Tongue (tissue), 3 donors: ENCODE data around the gene RTEL1. TPM values are rescaled to one million over a fixed set of nuclear protein-coding genes. Genes with fewer than 3 reads are reported as not detected.

Experiments used
- DNase-seq: peaks from one replicate; pipeline ENCODE4 v3.0.0-alpha.2; 2015
- small RNA-seq: library from RNA; depleted of rRNA; stranded (forward); fragments of <200 nt; gene quantifications from one replicate; pipeline ENCODE3, GENCODE V24; 2014; ENCODE audit warnings: low replicate concordance
- total RNA-seq: library from RNA; depleted of rRNA; stranded (reverse); fragments of >200 nt; gene quantifications from one replicate; pipeline ENCODE4 v1.2.3, GENCODE V29; 2014

Gene RTEL1
- total RNA-seq, 1 donor from 2014 or later = 9.2 TPM

DNA sequence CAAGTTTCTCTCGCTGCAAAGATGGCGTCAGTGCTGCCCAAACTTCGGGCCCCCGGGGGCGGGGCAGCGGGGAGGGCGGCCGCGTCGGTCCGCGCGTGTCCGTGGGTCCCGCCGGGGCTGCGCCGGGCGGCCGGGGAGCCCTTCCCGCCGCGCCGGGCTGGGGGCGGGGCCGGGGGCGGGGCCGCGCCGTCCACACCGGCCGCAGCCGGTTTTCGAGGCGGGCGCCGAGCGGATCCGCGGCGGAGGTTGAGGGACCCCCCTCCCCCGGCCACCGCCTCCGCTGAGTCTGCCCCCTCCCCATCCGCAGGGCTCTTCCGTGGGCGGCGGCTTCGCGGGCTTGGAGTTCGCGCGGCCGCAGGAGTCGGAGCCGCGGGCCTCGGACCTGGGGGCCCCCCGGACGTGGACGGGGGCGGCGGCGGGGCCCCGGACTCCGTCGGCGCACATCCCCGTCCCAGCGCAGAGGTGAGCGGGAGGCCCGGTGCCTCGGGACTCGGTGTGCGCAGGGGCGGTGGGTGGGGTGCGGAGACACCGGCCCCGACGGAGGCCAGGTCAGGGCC is 82.0 kb downstream of the RTEL1 start:
- peak; percentile 69 for DNase-seq

DNA sequence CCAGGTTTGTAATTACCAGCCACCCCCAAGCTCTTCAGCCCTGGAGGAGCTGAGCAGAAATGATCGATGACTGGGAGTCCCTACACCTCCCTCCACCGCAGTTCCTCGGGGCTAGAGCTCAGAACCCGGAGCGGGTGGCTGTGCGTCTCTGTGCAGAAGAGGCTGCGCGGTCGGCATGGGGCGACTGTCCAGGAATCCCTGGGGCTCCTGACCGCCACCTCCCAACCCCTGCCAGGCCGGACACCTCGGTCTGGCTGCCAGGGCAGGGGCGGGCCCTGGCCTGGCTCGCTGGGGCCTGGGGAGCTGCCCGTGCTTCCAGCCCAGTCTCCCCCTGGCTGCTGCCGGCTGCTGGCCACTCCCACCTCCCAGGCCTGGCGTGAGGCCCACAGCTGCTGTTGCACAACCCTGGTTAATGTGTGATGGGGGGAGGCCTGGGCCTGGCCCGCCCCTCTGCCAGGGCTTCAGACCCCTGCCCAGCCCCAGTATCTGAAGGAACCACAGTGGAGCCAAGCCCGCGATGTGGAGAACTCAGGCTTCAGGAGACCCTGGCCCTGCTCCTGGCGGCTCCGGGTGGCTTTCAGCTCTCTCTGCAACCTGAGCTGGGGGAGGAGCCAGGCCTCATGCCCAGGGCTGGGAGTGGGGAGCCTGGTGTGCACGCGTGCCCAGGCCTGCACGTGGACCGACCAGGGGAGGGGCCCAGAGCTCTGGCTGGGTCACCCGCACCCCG is 82.7 kb downstream of the RTEL1 start:
- peak; percentile 96 for DNase-seq

DNA sequence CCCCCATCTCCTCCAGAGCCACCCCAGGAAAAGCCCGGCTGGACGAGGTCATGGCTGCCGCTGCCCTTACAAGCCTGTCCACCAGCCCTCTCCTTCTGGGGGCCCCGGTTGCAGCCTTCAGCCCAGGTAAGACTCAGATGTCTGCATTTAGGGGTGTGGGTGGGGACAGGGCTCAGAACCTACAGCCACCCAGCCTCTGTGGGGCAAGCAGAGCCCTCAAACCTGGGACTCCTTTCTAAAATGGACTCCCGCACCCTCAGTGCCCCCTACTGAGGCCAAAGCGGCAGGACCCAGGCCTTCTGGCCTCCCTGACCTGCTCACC is 83.2 kb downstream of the RTEL1 start:
- no peak for DNase-seq

DNA sequence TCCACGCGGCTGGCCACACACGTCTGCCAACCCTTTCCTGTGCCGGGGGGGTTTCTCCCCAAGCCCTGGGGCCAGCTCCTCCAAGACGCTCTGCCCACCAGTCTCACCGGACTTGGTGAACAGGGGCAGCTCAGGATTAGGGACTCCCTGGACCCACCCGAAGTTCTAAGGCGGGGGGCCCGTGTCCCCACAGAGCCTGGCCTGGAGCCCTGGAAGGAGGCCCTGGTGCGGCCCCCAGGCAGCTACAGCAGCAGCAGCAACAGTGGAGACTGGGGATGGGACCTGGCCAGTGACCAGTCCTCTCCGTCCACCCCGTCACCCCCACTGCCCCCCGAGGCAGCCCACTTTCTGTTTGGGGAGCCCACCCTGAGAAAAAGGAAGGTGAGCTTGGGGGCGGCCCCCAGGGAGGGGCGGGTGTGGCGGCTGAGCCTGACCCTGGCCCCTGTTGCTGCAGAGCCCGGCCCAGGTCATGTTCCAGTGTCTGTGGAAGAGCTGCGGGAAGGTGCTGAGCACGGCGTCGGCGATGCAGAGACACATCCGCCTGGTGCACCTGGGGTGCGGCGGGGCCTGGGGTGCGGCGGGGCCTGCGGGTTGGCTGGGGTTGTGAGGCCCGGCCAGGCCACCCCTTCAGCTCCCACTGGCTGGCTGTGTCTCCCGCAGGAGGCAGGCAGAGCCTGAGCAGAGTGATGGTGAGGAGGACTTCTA is 83.7 kb downstream of the RTEL1 start:
- DNase-seq = no peak

DNA sequence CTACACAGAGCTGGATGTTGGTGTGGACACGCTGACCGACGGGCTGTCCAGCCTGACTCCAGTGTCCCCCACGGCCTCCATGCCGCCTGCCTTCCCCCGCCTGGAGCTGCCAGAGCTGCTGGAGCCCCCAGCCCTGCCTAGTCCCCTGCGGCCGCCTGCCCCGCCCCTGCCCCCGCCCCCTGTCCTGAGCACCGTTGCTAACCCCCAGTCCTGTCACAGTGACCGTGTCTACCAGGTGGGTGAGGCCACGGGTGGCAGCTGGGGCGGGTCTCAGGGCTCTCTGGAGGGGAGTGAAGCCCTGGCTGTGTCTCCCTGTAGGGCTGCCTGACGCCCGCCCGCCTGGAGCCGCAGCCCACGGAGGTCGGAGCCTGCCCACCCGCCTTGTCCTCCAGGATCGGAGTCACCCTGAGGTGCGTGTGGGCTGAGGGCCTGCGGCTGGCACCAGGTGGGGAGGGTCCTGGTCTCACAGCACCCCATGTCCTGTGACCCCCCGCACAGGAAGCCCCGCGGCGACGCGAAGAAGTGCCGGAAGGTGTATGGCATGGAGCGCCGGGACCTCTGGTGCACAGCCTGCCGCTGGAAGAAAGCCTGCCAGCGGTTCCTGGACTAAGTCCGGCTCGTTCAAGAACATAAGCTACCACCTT is 84.4 kb downstream of the RTEL1 start:
- DNase-seq = no peak

DNA sequence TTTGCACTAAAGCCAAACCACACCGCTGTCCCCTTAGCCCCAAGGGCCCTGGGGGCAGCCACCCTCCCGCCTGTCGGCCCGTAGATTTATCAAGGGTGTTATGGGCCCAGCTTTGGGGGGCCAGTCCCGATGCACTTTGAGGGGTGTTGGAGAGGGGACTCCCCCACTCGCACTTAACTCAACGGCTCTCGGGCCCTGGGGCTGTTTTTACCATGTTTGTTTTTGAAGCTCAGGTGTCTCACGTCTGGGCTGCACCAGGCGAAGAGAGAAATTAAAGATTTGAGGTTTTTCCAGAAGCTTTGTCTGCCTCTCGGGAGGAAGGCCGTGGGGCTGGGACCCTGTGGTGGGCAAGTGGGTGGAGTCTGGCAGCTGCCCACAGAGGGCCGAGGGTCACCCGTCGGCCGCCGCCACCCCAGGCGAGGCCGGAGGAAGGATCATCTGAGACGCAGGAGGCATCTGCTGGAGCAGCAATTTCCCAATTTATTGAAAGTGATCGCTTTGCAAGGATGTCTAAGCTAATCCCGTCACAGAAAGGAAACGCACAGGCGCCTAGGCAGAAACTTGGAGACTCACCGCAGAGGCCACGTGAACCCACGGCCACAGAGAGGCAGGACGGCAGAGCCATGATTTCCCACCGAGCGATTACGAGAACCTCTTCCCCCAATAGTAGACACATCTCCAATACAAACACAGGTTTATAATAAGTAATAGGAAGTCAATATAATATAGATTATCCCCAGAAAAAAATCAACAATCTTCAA is 85.3 kb downstream of the RTEL1 start:
- DNase-seq = no peak

DNA sequence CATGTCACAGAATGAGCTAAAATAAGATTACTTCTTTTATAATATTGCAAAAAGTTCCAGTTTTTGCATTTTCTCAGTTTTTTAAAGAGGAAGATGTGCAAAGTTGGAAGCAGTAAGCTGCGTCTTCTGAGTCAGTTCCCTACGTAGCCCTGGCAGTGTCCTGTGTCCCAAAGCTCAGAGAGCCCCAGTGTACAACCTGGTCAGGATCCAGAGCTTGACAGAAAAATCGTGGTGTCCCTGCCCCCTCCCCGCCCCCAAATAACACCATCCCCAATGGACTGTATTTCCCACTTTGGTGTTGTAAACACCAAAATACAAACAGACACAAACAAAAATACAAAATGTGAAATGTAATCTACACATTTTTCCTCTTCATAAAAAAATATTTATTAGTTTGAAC is 86.0 kb downstream of the RTEL1 start:
- DNase-seq = no peak

DNA sequence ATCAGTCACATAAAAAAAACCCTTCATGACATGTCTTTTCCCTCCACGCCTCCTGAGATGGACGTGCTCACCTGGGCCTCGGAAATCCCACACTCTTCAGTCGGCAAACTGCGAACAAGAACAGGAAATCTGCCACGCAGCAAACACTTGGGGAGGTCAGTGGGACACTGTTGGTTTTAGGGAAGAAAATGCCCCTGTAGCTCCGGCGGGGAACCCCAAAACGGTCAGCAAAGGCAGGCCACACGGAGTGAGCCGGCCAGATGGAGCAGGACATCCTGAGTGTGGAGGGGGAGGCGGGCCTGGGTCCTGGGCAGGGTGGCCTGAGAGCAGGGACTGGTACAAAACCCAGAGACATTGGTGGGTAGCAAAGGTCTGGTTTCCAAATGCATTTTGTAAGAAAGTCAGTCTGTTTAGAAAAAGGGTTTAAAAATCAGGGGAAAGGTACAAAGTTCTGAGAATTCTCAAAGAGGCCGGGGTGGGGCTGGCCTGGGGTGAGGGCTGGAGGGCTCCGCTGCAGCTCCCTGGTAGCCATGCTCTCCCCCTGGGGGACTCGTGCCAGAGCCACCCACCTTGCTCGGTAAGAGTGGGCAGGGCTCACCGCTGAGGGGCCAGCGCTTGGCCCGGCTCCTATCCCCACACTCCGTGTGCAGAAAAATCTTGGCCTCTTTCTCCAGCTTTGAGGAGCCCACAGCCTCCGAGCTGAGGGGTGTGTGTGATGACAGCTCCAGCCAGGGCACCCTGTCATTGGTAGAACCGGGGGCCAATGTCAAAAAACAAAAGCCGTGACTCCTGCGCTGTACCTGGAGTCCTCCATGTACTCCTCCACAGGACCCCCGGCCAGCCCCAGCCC is 86.7 kb downstream of the RTEL1 start:
- DNase-seq = no peak

DNA sequence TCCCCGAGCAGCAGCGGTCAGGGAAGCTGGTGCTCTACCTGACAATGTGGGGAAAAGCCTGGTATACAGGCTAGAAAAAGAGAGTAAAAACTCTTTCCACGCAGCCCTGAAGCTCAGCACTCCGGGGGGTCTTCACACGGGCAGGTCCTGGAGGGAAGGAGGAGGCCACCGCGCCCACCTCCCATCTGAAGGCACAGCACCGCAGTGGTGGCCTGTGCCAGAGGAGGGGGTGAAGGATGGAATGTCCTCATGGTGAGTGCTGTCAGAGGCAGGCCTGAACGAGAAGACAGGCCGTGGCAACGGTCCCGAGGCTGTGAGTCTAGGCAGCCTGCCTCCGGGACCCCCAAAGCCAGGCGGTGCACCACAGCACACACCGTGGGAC is 87.3 kb downstream of the RTEL1 start:
- no peak for DNase-seq

Small RNA genes within 50 kb of the gene (small RNA-seq; reads per million reads assigned to genes)
- gene LIME1 (not detected), gene TNFRSF6B (not detected)

Other genes starting within 250 kb of the RTEL1 start
- gene KCNQ2, start 185.7 kb upstream of the RTEL1 start, total RNA-seq = 2.6 TPM
- gene EEF1A2, start 159.2 kb upstream of the RTEL1 start, total RNA-seq = 858 TPM
- 35.2 TPM for gene PPDPF, start 137.5 kb upstream of the RTEL1 start, total RNA-seq
- gene PTK6, start 120.9 kb upstream of the RTEL1 start, total RNA-seq = 4.6 TPM
- not detected for gene SRMS, start 110.6 kb upstream of the RTEL1 start, total RNA-seq
- 0.10 TPM for gene FNDC11, start 104.2 kb upstream of the RTEL1 start, total RNA-seq
- 27.1 TPM for gene HELZ2, start 84.1 kb upstream of the RTEL1 start, total RNA-seq
- gene GMEB2, start 31.2 kb upstream of the RTEL1 start, total RNA-seq = 9.9 TPM
- gene STMN3, start 4.9 kb upstream of the RTEL1 start, total RNA-seq = 15.6 TPM
- 1.1 TPM for gene TNFRSF6B, start 38.3 kb downstream of the RTEL1 start, total RNA-seq
- gene ARFRP1, start 49.7 kb downstream of the RTEL1 start, total RNA-seq = 36.3 TPM
- gene ZGPAT, start 49.7 kb downstream of the RTEL1 start, total RNA-seq = 14.1 TPM
- gene LIME1, start 78.4 kb downstream of the RTEL1 start, total RNA-seq = 6.8 TPM
- gene SLC2A4RG, start 81.5 kb downstream of the RTEL1 start, total RNA-seq = 67.0 TPM
- 28.6 TPM for gene ZBTB46, start 173.0 kb downstream of the RTEL1 start, total RNA-seq
- gene ABHD16B, start 203.2 kb downstream of the RTEL1 start, total RNA-seq = not detected
- gene TPD52L2, start 207.0 kb downstream of the RTEL1 start, total RNA-seq = 62.0 TPM
- gene DNAJC5, start 236.8 kb downstream of the RTEL1 start, total RNA-seq = 37.6 TPM